H1 (cell line): ENCODE data around the gene PVR. TPM values are rescaled to one million over a fixed set of nuclear protein-coding genes. Genes with fewer than 3 reads are reported as not detected.

Experiments used
- CBX5 ChIP-seq: fragments of 300-800, 300-1000 bp; sonication (generic); IDR thresholded peaks from 2 replicates; pipeline ENCODE4 v1.7.1; 2016; ENCODE audit warnings: antibody characterized with exemption, low read length, low read depth
- CHD1 ChIP-seq: IDR thresholded peaks from 2 replicates; pipeline ENCODE4 v1.6.1; 2012; ENCODE audit warnings: low read depth, low read length, improper control_type of control experiment
- PHF8 ChIP-seq: fragments of 200-600 bp; sonication (generic); conservative IDR thresholded peaks from 2 replicates; pipeline ENCODE4 v1.7.1; 2012; ENCODE audit warnings: low read depth, mild to moderate bottlenecking, inconsistent platforms, low read length, moderate library complexity
- SRF ChIP-seq: IDR thresholded peaks from 2 replicates; pipeline ENCODE4 v1.6.1; 2011; ENCODE audit warnings: mild to moderate bottlenecking, low read depth, low read length, moderate library complexity
- TAF1 ChIP-seq: IDR thresholded peaks from 2 replicates; pipeline ENCODE4 v1.6.1; 2011; ENCODE audit warnings: mild to moderate bottlenecking, low read depth, low read length
- polyA plus RNA-seq, 7 experiments: library from polyadenylated mRNA; depleted of rRNA in 3 of 7; stranded (reverse) in 5 of 7; unstranded in 2 of 7; fragments of >200 nt in 5 of 7; fragments of 200-250 nt in 2 of 7; gene quantifications; 1 replicate in 5 of 7; 2 replicates in 1 of 7; 4 replicates in 1 of 7; pipeline versions ENCODE4 v1.2.1 to v1.2.3, GENCODE V29; 2011 to 2013; ENCODE audit warnings: missing spikeins in 2 of 7, mixed read lengths in 2 of 7
- total RNA-seq: library from RNA; stranded (reverse); fragmentation: NEBNext Ultra II Directional; extraction: Animal tissue kit (Norgen Biotek cat#: 25700); gene quantifications from 2 replicates; pipeline ENCODE4 v1.2.1, GENCODE V29; 2021

The PVR gene
- total and polyA plus RNA-seq, 2 of the 8 experiments (the other 6 are each of a cell fraction or from before 2014, with no cell fraction given), result 13.3 to 14.8 TPM

DNA sequence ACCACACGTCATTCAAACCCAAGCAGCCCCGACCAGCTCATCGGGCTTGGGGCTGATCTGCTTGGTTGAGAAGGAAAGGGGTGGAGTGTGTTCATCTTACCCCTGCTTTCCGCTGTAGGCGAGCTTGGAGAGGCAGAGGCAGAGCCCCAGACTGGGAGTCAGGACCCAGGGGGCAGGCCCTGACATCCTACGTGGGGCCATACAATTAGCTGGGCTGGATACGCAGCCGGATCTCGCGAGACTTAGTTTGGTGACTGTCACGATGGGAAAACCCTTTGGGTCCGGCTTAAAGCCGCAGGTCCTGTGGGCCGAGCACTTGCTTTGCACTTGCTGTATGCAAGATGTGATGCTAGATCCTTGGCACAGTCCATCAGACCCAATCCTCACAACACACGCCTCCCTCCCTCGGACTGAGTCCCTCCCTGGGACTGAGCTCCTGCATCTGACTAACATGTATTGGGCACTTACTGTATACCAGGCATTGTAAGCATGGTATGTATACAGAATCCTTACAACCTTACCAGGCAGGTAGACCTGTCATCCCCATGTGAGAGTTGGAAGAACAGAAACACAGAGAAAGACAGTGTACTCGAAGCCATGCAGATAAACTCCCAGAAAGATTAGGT, 59.0 kb downstream of the PVR start (continued):
- TF ChIP-seq PHF8, result no peak
- no peak for TF ChIP-seq CBX5
- TF ChIP-seq CHD1, result no peak
- no peak for TF ChIP-seq SRF
- no peak for TF ChIP-seq TAF1
- TF ChIP-seq, all 59 proteins: peak for 0
